Psoas muscle (tissue), 8 donors: ENCODE results near the gene WDPCP. TPM values are rescaled to one million over a fixed set of nuclear protein-coding genes. Genes with fewer than 3 reads are reported as not detected.
"Not testable (repeated sequence)": the region's sequence is repeated elsewhere in the genome, so short reads cannot be mapped to it uniquely, and the experiment has no call there.

Source experiments
- ATAC-seq, 4 donors: fragments of 200-7000 bp; cut with Tn5 transposase; one replicate each; pipeline ENCODE4 v1.9.1; 2020; ENCODE audit warnings: moderate library complexity in 3 of 4, mild to moderate bottlenecking in 2 of 4
- DNase-seq, 2 donors: peaks; one replicate each; pipeline ENCODE4 v3.0.0-alpha.2; 2020
- H3K27ac ChIP-seq: fragments of 200-600 bp; one replicate; pipeline ENCODE4 v1.8.0; 2022
- H3K27me3 ChIP-seq, 3 donors: fragments of 200-600 bp in 1 of 3; one replicate each; pipeline versions ENCODE4 v1.6.1 to v1.8.0; 2013 to 2022; ENCODE audit warnings: low read length in 2 of 3, mild to moderate bottlenecking in 2 of 3, moderate library complexity in 1 of 3; ENCODE audit not compliant: insufficient read depth in 3 of 3
- H3K36me3 ChIP-seq, 2 donors: fragments of 200-600 bp in 1 of 2; one replicate each; pipeline versions ENCODE4 v1.6.1 to v1.8.0; 2013 to 2022; ENCODE audit warnings: low read depth in 1 of 2, mild to moderate bottlenecking in 1 of 2, moderate library complexity in 1 of 2; ENCODE audit not compliant: insufficient read depth in 1 of 2
- H3K4me1 ChIP-seq: fragments of 200-600 bp; one replicate; pipeline ENCODE4 v1.8.0; 2022
- H3K4me3 ChIP-seq: fragments of 200-600 bp; one replicate; pipeline ENCODE4 v1.8.0; 2022; ENCODE audit warnings: mild to moderate bottlenecking
- H3K9me3 ChIP-seq: fragments of 200-600 bp; one replicate; pipeline ENCODE4 v1.8.0; 2022
- CTCF ChIP-seq: fragments of 200-600 bp; IDR thresholded peaks from one replicate; pipeline ENCODE4 v1.8.0; 2022; ENCODE audit warnings: antibody characterized with exemption
- WGBS, 3 donors: extraction: QIAGEN DNeasy Blood & Tissue Kit; methylation state at CpG; one replicate each; pipeline versions ENCODE4 v1.1.6 to v1.1.7; 2013; 5-methylcytosine and 5-hydroxymethylcytosine counted together
- intact Hi-C, 2 donors: fragments of 100-400 bp; cut with DNase I; formaldehyde crosslinking; loops; one replicate each; pipeline versions ENCODE4 v1.11.0 to v1.14.2; 2022
- polyA plus RNA-seq, 3 donors: library from polyadenylated mRNA; stranded (reverse); fragments of 200-250 nt; gene quantifications; one replicate each; pipeline ENCODE4 v1.2.3, GENCODE V29; 2013
- total RNA-seq, 4 donors: library from RNA; stranded (reverse); fragmentation: NEBNext Ultra II Directional in 2 of 4; extraction: Animal tissue kit (Norgen Biotek cat#: 25700) in 2 of 4; gene quantifications; one replicate each; pipeline versions ENCODE4 v1.2.1 to v1.2.4, GENCODE V29; 2021 to 2023
- donor health status: healthy with polysubstance abuse.
- donor health status: DM: no; HTN: no; CAD: no; lungs with moderate emphysema.
- donor health status: Bipolar disorder and iron deficiency.
- donor health status: healthy.
- donor health status: DM: yes; HTN: yes; CAD: no.
- donor health status: DM: no; HTN: no; CAD: no.
- donor health status: DM: no; HTN: no; CAD: no.
- donor health status: DM: yes; HTN: yes; CAD: no.

The WDPCP gene
- total and polyA plus RNA-seq, 7 donors, result 1.7 to 17.2 (median 4.4) TPM

DNA sequence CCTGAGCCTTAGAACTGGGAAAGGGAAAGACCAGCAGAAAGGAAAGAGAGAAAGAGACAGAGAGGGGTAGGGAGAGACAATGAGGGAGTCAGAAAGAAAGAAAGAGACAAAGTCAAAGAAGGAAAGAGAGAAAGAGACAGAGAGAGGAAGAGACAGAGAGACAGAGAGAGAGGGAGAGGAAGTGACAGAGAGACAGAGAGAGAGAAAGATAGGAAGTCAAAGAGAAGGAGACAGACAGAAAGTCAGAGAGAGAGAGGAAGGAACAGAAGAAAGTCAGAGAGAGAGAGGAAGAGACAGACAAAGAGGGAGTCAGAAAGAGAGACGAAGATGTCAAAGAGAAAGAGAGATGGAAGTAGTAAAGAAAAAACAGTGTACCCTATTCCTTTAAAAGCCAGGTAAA lies 261.8 kb downstream of the WDPCP start:
- no peaks in the 10 kb centered on the region for H3K27me3 ChIP-seq
- no peaks in the 10 kb centered on the region for H3K4me1 ChIP-seq
- H3K36me3 ChIP-seq, result no peaks in the 10 kb centered on the region
- no peak overlapping the region for H3K27ac ChIP-seq
- ATAC-seq, result no peak
- intact Hi-C loops, result no loop called here
- no peak overlapping the region for H3K4me3 ChIP-seq
- 87 to 92% (median 88%) methylated on average over 1 of the region's 1 CpG for WGBS, 3 donors
- H3K9me3 ChIP-seq, result no peaks in the 10 kb centered on the region
- DNase-seq, result no peak
- no peak for TF ChIP-seq CTCF

GRCh38 chr2:63323662-63324061 lies 264.6 kb downstream of the WDPCP start:
- DNase-seq, intact Hi-C loops, H3K36me3 ChIP-seq, H3K27me3 ChIP-seq, H3K4me3 ChIP-seq, H3K27ac ChIP-seq, ATAC-seq, H3K9me3 ChIP-seq, H3K4me1 ChIP-seq: not testable (repeated sequence)
- WGBS, 3 donors, result 81 to 87% (median 84%) methylated on average over 11 of the region's 11 CpGs

GRCh38 chr2:63321973-63322372 lies 266.3 kb downstream of the WDPCP start:
- H3K27ac ChIP-seq, H3K27me3 ChIP-seq, ATAC-seq, H3K4me3 ChIP-seq, intact Hi-C loops, H3K9me3 ChIP-seq, DNase-seq, H3K4me1 ChIP-seq, H3K36me3 ChIP-seq: not testable (repeated sequence)
- WGBS, 3 donors, result 77 to 95% (median 84%) methylated on average over 2 of the region's 2 CpGs

GRCh38 chr2:63320669-63321068 lies 267.6 kb downstream of the WDPCP start:
- Histone ChIP-seq H3K4me1 (no peaks in the 10 kb centered on the region), H3K36me3 (no peaks in the 10 kb centered on the region), H3K27ac (no peak overlapping the region), H3K9me3 (peaks cover 3% of the 10 kb centered on the region), H3K4me3 (no peak overlapping the region), H3K27me3 (no peaks in the 10 kb centered on the region)
- no peak for TF ChIP-seq CTCF
- no peak for DNase-seq
- intact Hi-C loops, result no loop called here
- no peak for ATAC-seq

- Histone ChIP-seq H3K4me1 (no peaks in the 10 kb centered on the region), H3K27me3 (no peaks in the 10 kb centered on the region), H3K4me3 (no peak overlapping the region), H3K27ac (no peak overlapping the region), H3K9me3 (peaks cover 6% of the 10 kb centered on the region), H3K36me3 (no peaks in the 10 kb centered on the region)
- TF ChIP-seq CTCF, result no peak
- intact Hi-C loops, result no loop called here
- DNase-seq (no peak), ATAC-seq (no peak)
- WGBS, 3 donors, result 81 to 86% (median 82%) methylated on average over 1 of the region's 1 CpG
Measured at GRCh38 chr2:63310614-63311013, 277.7 kb downstream of the WDPCP start.

DNA sequence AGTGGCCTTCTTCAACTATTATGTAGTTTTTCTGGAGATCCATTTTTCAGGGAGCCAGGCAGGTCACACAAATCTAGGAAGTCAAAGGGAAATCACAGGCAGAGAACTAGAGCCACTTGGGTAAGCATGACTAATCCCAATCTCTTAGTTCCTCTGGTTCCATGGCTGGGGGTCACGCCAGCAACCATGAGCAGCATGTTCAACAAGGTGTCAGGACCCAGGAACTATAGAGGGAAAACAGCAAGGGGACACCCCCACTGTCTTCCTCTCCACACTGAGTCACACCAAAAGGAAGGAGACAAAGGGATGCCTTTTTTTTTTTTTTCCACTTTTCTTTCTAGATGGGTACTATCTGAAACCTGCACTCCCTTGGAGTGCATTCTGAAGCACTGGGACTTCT lies 286.8 kb downstream of the WDPCP start:
- Histone ChIP-seq H3K27ac (no peak overlapping the region), H3K9me3 (peaks cover 14% of the 10 kb centered on the region), H3K4me1 (no peaks in the 10 kb centered on the region), H3K36me3 (peaks cover 0 to 3% of the 10 kb centered on the region in 2 donors), H3K27me3 (no peaks in the 10 kb centered on the region), H3K4me3 (no peak overlapping the region)
- ATAC-seq (no peak), DNase-seq (no peak)
- intact Hi-C loops, result no loop called here
- no peak for TF ChIP-seq CTCF
- 94 to 100% (median 97%) methylated on average over 1 of the region's 1 CpG for WGBS, 3 donors
